HUDEP-2 (cell line): ENCODE measurements around the gene NFE2L2.
"Not testable (repeated sequence)": the region's sequence is repeated elsewhere in the genome, so short reads cannot be mapped to it uniquely, and the experiment has no call there.

Source experiments
- DNase-seq, 76 experiments: peaks; one replicate each; lab custom pipeline; 2025; ENCODE audit not compliant: unreplicated experiment in 76 of 76; lab: John Stamatoyannopoulos, UW

NFE2L2 gene

DNA sequence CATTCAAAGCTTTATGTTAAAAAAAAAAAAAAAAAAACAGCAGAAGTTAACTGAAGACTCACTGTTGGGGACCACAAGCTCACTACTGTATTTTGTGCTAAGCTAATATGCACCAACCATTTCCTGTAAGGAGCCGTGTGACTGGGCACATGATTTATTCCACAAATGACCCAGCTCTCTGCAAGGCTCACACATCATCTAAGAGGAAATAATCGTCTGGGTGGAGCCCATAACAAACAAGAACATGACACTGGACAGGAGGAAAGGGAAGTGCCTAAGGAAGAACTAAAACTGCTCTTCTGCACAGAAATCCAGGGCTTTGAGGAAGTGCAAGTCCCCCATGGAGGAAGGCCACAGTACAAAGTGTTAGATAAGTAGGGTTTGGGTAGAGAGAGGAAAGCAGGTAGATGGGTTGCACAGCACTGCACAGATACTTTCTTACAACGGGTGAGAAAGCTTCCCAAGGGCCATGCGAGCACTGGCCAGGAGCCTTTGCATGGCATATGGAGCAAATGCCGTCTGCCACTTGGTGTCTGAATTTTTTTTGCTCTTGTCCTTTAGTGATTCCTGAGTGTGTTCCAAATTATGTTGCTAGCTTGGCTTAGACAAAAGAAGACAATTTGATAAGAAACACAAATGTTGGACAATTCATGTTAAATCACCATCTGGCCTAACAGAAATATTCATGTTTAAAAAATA, 24.4 kb downstream of the NFE2L2 start:
- DNase-seq = peak in 2 of 76 experiments; percentile 12 to 18

DNA sequence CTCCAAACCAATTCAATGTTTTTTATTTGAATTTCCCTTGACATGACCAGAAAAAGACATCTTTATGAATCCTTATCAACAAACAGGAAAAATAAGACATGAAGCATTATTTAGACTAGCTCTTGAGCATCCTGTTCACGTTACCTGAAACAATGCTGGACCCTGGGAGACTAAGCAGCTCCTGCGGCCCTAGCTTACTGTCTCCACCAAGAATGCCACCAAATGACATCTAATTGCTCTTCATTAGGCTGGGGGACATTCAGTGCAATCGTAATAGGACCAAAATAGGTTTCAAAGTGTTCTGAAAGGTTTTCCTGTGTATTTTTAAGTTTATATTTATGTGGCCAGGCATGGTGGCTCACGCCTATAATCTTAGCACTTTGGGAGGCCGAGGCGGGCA, 25.5 kb downstream of the NFE2L2 start:
- DNase-seq = no peak

DNA sequence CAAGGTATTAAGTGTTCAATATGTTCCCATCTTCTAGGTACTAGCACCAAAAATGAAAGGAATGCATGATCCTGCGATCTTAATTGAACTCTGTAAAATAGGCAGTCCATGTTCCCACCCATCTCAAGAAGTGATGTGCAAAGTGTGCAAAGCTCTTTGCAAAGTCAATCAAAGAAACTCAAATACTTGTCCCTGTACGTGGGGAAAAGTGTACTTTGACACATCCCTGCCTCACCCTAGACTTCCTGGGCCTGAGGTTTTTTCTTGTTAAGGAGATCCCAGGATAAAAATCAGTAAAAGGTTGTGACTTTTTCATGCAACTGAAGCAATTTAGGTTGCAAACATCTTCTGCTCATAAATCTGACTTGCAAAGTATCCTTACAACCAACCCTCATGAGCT, 26.6 kb downstream of the NFE2L2 start:
- DNase-seq = no peak

DNA sequence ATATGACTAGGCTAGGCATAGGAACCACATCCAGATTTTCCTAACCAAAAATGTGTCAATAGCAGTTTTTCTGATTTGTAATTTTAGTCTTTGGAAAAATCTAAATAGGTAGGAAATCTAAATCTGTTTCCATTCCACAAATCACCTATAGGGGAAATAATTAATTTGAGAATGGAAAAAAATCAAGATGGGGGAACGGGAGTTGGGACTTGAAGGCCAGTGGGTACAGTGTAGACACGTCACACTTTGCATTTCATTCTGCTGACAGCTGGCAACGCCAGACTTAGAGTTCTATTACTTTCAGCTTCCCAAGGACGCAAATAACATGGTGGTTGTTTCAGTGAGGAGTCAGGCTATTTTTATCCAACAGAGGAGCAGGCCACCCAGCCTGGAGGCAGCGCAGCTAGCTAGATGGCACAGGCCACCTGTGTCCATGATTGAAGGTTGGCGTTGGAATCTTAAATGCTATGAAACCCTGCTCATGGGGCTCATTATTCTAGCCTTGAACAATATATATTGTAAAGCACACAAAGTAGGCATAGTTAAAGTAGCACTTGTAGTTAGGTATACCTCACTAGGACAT, 28.6 kb downstream of the NFE2L2 start:
- DNase-seq = no peak

DNA sequence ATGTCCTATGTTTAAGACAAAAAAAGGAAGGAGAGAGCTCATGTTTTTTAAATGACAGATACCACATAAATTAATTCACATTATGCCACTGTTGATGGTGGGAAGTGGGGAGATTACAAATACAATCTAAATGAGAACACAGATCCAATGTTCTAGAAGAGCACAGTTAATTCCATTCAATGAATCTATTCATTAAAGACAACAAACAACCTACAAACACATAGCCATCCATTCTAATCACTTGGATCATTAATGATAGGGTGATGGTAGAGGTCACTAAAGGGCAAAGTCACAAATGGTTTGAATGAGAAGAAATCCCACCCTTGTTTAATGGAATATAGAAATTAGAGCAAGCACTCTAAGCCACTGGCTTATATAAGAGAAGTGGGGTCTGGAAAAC, 30.3 kb downstream of the NFE2L2 start:
- DNase-seq = no peak

DNA sequence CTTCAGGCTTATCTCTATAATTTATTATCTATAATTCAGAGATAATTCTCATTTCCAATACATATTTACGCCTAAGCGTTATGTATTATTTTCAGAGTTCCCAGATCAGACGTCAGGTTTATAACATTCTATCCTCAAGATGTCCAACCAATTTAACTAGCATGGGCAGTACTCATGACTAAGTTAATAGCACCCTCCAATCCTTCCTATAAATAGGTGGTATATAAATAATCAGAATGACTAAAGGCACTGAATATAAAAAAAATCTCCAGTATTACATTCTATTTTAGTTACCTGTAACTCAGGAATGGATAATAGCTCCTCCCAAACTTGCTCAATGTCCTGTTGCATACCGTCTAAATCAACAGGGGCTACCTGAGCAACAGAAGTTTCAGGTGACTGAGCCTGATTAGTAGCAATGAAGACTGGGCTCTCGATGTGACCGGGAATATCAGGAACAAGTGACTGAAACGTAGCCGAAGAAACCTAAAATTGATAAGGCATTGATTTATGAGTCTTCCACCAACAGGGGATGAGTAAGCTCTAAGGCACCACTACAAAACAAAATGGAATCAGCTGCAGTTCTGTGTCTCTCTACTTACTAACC, 32.3 kb downstream of the NFE2L2 start:
- DNase-seq = no peak

DNA sequence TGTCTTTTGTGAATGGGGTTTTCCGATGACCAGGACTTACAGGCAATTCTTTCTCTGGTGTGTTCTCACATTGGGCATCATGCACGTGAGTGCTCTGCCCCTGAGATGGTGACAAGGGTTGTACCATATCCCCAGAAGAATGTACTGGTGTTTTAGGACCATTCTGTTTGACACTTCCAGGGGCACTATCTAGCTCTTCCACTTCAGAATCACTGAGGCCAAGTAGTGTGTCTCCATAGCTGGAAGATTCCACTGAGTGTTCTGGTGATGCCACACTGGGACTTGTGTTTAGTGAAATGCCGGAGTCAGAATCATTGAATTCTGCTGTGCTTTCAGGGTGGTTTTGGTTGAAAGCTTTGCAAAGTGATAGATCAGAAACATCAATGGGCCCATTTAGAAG, 33.3 kb downstream of the NFE2L2 start:
- DNase-seq = no peak

DNA sequence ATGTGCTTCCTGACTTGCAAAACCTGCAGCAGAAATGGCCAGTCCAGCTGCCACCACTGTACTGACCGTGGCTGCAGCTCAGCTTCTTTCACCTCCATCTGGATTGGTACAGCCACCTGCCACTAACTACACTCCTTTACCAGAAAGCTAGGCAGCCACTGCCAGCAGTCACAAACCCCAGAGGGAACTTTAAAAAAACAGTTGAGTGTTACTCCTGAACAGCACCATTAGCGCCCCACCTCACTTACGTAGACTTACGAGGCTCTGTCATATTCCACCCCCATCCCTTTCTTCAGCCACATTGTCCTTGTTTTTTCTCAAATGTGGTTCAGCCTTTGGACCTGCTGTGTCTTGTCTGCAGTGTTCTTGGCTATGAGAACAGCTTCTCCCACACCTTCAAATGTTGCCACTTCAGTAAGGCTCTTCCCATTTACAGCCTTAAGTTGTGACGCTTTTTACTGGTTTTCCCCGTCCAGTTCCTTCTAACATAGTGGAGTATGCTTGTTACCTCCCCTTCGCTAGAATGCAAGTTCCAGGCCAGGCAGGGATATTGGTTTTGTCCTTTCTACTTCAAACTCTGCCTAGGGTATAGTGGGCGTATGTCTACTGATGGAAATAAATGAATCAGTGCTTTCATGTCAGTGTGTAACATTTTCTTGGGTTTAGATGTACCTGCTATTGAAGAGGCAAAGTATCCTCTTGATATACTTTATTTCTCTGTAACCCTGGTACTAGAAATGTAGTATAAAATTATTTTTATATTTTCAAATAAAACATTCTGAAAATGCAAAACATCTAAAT, 34.9 kb downstream of the NFE2L2 start:
- no peak for DNase-seq

DNA sequence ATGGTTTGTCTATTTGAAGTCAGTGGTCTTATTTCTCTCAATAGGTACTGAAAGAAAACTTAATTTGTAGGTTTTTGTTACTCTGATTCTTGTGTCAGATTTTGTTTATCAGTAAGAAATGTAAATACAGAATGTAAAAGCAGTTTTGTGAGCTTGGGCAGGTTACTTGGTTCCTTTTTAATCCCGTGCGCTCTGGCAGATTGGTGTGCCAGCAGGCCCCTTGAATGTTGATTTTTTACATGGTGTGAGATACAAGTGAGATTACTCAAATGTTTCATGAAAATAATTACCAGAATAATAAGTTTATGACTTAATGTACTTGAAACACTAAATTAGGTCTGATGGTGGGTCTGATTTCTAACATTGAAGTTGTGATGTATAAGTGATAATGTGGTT, 38.6 kb downstream of the NFE2L2 start:
- DNase-seq = no peak

DNA sequence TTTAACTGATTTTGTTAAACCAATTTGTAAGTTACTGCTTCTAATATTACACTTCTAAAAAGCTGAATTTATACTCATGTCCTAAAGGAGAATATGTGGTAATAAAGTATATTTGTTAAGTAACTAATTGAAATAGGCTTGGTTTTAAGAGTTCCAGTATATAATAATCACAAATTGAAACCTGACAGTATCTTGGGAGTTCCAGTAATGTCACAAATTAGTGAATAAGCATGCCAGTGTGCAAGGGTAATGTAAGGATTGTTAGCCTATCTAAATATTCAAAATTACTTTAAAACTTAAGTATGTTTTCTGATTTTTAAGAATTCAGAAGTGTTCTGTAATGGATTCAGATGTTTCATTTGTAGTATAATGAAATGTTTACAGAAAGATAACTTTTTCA, 41.1 kb downstream of the NFE2L2 start:
- DNase-seq = not testable (repeated sequence)

DNA sequence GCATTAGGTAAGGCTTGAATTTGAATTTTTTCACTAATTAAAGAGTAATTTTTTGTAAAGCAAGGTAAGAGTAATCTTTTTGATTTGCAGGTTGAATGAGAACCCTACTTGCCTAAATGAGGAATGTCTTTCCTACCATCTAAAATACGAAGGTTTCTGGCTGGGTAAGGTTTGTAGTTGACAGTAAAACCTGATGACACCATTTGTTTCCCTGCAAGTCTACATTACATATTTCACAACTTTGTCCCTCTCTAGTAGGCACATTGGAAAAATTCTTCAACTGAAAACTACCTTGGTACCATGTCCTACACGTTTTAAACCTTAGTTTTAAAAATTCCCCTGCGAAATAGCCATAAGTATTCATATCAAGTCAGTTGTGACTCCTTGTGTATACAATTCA, 42.6 kb downstream of the NFE2L2 start:
- DNase-seq = no peak

DNA sequence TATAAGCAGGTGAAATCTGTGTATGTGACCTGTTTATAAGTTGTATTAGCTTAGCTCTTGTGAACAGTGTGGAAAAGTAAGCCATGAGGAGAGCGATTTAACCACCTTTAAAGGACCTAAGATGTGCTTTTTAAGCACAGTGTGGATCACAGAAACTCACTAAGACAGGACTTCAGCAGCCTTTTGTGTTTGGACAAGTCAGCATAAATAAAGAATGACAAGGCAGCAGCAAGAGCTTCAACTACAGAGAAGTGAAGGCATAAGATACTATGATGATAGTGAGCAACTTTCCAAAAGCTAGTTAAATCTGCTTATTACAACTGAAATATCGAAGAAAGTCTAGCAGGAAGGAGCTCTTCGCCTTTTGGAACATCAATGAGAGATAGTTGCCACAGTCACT, 43.0 kb downstream of the NFE2L2 start:
- no peak for DNase-seq

DNA sequence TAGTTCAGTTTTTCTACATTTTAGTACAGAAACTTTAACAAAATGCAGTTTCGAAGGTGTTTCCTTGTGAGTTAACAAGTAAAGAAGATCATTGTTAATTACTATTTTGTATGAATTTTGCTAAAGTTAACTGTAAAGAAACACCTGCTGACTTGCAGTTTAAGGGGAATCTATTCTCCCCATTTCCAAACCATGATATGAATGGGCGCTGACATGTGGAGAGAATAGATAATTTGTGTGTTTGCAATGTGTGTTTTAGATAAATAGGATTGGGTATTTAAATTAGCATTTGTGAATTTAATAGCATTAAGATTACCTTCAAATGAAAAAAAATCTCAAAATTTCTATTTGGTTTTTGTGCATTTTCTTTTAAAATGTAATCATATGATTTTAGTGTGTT, 44.7 kb downstream of the NFE2L2 start:
- DNase-seq = not testable (repeated sequence)

DNA sequence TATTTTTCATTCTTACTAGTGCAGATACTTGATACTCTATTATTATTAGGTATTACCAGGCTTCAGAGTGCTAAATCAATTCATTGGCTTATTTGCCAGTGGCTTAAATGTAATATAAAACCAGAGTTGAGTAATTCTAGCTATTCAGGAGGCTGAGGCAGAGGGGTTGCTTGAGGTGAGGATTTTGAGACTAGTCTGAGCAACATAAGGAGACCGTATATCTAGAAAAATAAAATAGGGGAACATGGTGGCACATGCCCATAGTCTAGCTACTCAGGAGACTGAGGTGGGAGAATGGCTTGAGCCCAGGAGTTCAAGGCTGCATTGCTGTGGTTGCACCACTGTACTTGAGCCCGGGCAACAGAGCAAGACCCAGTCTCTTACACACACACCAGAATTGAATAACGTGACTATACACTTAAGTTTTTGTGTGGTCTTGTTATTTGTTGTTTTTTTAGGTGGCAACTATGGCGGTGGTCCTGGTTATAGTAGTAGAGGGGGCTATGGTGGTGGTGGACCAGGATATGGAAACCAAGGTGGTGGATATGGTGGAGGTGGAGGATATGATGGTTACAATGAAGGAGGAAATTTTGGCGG, 47.2 kb downstream of the NFE2L2 start:
- no peak for DNase-seq

DNA sequence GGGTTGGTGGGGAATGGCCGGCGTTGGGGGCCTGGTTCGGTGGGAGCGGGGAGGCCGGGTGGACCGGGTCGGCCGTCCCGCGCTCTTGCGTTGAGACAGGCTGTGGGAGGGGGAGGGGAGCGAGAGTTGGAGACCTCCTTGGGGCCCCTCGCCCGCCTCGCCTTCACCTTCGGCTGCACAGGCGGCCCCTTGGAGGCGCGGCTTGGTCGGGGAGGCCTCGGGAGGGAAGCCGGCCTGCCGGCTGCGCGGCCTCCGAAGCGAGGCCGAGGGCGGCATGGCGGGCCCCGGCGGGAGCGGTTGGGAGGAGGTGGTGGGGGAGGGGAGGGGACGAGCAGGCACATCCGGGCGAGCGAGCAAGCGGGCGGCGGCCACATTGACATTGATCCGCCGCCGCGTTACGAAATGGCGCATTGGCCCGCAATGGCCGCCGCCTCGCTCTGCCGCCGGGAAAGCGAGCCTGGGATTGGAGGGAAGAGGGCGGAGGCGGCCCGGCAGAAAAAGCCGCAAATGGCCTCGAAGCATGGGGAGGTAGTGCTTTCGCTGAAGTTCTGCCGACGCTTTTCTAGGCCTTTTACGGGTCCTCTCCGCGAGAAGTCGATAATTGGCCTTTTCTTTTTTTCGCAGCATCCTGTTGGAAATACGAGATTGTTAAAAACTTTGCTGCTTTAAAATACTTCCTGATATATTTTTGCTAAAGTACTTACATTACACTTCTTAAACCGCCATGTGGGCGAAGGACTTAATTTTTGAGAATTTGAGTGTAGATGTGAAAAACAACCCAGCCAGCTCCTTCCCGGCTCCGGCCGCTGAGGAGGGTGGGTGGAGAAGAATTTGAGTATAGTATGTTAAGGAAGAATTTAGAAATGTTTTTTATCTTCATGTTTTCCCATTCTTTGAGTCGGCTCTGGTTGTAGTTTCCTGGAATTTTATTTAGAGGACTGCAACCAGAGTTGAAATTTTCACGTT, 51.4 kb downstream of the NFE2L2 start:
- peak in 75 of 76 experiments; percentile 32 to 96 (median 78) for DNase-seq

DNA sequence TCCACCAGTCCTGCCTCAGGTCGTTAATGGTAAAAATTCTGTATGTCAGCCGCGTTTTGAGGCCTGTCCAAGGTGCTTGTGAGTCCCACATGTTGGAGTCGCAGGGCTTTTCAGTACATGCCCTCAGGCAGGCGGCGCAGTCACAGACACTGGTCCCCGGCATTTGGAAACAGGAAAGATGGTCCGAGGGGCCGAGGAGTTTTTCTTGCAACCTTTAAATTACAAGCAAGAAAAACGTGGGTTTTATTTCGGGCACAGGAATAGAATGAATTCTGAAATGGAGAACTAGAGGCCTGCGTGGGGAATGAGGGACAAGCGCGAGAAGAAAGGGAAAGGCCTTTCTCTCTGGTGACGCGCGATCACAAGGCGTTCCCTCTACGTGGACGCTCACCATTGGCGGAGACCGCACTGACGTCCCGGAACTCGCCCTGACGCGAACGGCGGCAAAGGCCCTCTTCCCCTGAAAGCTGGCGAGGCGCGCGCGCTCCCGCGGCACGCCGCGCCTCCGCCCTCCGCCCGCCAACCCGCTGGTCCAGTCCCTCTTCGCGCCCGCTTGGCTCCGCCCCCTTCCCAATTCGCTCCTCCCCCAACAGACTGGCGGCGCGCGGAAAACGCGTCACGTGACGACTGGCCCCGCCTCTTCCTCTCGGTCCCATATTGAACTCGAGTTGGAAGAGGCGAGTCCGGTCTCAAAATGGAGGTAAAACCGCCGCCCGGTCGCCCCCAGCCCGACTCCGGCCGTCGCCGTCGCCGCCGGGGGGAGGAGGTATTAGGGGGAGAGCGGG, 52.2 kb downstream of the NFE2L2 start, which contains the start of gene HNRNPA3:
Gene HNRNPA3, plus strand, starts transcription at position 689 of the 785 bp plus-strand sequence. Its CDS starts 6 bp downstream, at position 695.
- peak; percentile 50 to 99 (median 97) for DNase-seq

DNA sequence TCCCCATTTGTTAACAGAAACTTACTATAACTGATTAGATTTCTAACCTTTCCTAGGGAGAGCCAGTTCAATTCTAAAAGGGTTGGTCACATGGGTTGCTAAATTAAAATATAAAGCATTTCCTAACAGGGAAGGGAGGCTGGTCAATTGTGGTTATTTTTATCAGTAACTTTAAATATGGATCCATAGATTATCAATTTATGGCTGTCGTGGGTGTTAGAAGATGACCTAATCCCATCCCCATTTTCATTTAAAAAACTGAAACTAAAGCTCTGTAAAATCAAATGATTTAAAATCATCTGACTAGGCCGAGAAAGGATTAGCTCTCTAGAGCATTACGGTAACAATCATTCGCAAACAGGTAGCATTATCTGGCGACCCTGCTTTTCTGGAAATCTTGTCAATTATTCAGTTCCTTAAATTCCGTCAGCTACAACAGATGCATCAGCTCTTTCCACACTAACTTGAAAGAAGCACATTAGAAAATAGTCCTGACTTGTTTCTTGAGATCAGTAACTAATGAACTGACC, 52.9 kb downstream of the NFE2L2 start:
- DNase-seq = no peak

DNA sequence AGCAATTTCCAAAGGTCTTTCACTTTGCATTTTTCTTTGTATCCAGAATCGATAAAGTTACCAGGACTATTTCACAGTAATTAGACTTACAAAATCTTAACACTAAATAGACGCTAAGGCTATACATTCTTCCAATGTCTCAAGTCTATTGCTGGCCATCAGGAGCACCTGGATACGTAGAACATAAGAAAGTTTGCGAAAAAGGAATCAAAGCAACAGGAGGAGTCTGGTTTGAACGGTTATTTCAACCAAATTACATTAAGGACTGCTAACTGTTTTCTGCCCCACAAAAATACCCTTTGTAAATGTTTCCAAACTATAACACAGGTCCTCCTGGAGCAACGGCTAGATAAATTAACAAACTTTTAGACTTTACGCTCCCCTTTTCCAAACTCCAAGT, 53.4 kb downstream of the NFE2L2 start:
- DNase-seq = no peak

DNA sequence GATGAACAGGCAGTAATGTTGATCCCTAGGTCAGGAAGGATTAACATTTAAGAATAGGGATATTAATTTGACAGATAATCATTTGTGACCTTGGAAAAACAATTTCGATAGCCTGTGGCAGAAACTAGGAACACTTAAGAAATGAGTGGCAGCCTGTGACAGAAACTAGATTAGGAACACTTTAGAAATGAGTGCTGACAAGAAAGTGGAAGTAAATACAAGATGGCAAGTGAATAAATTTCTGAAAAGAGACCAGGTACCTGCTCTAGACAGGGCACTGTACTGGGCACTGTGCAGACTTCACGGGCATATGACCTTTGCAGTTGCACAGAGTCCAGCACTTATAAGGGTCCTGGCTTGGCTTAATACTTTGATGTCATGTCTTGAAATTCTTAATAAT, 57.4 kb downstream of the NFE2L2 start:
- no peak for DNase-seq
